Left renal cortex interstitium (tissue), 4 donors: ENCODE measurements around the gene OPCML. TPM values are rescaled to one million over a fixed set of nuclear protein-coding genes. Genes with fewer than 3 reads are reported as not detected.
A peak's percentile ranks its signal among the peaks of the same experiment; 100 is the strongest.

Source experiments
- DNase-seq, 4 donors: peaks; one replicate each; pipeline ENCODE4 v3.0.0-alpha.2; 2013; ENCODE audit warnings: low read depth in 4 of 4, low spot score in 2 of 4, missing footprints in 1 of 4
- polyA plus RNA-seq, 4 donors: library from polyadenylated mRNA; unstranded; fragments of 120-200 nt; gene quantifications; one replicate each; pipeline ENCODE4 v1.2.1, GENCODE V29; 2013; ENCODE audit not compliant: insufficient read length in 4 of 4

The OPCML gene
- polyA plus RNA-seq, 4 donors, result 12.3 to 15.7 (median 14.3) TPM

DNA sequence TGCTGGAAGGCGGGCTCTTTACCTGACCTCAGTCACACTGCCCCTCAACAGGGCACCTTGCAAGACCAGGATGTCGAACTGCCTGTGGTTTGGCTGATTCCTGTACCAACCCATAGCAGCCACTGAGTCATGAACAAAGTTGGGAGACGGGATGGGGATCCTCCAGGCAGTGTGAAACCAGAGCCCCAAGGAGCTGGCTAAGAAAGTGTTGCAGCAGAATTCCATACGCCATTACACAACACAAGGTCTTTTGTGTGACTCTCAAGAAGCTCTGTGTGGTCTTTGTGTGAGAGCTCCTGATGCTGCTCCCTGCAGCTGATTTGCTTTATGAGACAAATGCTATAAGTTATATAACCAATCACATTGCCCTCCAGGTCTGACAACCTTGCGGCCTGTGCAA, 617.7 kb downstream of the OPCML start:
- DNase-seq, result no peak

DNA sequence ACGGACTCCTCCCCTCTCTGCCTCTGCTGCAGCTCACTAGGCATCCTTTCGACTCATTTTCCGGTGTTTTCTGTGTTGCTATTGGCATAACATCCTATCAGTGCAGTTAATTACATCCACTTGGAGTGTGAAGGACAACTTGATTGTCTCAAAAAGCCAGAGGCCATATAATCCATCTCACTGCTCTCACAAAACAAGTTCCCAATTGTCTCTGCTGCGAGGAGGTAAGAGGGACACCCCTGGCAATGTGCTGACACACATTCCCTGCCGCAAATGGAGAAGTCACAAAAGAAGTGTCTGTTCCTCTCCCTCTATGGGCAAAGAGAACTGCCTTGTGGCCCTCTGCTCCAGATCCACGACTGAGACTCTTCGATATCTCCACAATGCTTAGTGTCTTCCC, 618.4 kb downstream of the OPCML start:
- no peak for DNase-seq

DNA sequence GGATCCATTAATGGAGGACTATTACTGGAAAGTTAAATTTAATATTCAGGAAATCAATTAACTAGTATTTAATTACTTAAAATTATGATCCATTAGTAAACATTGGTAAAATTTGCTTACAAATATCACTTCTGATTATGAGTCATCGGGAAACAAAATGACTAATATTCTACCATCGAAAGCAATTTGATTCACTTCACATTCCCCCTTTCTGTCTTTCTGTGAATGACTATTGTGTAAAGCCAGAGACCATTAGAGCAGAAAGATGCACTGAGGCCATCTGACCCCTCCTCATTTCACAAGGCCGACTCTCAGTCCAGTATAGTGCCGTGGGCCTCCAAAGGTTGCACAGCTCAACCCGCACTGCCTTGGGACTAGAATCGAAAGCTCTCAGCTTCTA, 619.0 kb downstream of the OPCML start:
- no peak for DNase-seq

DNA sequence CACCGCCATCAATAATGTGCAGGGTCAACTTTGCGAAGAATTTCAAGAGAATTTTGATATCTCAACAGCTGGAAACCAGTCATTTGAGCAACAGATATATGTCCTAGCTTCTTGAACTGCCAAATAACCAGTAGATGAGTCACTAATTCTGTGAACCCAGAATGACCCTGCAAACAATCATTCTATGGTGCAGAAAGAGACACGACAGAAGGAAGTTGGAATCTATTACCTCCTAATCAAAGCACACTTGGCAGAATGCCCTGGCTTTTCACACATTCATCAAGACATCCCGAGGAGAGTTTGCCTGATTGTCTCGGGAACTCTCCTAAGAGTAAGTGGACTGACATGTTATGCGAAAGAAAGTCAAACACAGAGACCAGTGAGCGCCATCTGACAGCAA, 621.1 kb downstream of the OPCML start:
- no peak for DNase-seq

DNA sequence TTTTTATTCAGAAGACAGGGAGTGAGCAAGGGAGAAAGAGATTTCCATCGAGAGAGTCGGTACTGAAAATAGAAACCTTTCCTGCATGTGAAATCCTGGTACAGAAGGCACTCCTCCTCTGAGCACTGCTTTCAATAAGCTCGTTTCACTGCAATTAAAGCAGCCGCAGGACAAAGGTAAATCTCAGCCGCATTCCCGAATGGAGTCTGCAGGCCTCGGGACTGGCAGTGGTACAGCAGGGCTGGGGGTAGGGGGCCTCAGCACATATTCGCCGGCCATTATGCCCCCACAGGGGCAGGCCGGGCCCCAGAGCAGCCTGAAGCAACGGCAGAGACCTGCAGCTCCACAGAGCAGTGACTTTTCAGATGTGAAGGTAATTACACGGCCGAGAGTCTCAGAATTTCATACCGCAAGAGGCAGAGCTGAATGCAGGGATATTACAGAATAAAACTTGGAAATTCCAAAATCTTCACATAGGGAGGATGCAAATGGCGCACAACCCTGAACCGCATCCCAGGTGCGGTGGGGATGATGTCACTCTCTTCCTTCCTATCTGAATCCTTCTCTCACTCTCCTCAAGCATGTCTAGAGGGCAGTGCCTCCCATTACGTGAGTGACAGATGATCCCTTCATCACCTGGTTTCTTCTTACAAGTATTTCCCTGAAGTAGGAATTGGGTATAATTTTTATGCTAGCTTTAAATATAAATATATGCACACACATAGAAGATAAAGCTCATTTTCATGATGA, 622.1 kb downstream of the OPCML start:
- no peak for DNase-seq

DNA sequence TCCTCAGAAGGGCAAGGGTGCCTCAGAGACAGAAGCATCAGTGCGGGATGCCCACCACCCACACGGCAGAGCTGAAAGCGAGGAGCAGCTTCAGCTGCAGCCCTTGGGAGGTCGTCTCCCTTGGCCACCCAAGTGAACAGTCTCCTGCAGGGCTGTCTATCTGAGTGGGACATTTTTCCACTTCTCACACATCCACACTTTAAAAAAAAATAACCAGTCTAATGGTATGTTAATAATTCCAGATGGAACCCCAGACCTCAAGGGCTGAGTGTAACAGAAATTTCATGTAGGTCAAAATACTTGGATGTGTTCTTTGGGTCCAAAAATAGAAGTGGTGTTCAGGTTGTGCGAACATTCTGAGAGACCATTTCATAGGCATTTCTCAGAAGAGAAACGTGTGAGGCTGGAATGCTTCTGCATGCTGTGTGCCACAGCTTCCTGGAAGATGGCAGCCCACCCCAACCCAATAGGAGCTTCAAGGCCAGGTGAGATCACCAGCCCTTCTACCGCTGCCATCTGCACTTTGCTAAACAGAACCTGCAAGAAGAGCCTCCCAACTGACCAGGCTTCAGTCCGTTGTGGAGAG, 623.2 kb downstream of the OPCML start:
- DNase-seq, result no peak

DNA sequence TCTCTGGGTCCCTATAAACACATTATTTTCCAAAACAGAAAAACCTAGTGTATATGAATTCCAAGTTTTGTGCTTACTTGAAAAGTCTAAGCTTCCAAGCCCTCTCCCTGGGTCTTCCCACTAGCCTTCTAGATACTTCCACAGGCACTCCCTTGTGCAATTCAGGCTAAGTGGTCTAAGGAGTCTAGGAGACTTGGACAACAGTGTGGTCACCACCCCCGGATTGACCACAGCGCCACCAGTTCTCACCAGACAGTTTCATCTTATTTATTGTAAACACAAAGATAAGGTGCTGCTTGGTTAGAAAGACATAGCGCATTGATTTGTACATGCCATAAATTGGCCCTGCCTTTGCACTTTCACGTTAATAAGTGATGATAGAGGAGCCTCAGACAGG, 623.9 kb downstream of the OPCML start:
- DNase-seq, result no peak

DNA sequence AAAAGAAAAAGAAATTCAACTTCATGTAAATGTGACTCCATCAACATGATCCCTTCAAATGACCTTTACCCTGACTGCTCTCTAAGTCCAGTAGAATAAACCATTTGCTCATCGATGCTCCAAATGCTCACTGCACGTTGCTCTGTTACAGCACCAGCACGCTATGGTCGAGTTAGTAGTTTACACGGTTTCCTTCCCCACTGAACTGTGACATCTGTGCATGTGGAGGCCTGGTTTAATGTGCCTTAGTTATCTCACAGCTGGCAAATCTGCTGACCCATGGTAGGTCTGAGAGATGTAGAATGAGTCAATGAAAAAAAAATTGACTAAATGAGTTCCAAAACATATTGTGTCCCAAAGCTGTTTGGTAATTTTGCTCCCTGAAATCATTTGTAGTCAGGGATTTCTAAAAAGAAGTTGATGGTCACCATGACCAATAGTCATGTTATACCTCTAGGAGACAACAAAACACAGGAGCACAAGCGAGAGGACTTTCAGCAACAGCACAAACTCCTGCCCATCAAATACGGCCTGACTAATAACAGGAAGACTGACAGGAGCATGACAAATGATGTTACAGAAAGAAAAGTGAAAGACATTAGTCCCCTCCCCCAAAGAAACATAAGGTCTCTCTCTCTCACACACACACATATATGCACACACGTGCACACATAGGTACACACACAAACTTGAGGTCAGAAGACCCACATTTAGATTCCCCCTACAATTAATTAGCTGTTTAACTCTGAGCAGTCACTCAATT, 624.5 kb downstream of the OPCML start:
- no peak for DNase-seq

DNA sequence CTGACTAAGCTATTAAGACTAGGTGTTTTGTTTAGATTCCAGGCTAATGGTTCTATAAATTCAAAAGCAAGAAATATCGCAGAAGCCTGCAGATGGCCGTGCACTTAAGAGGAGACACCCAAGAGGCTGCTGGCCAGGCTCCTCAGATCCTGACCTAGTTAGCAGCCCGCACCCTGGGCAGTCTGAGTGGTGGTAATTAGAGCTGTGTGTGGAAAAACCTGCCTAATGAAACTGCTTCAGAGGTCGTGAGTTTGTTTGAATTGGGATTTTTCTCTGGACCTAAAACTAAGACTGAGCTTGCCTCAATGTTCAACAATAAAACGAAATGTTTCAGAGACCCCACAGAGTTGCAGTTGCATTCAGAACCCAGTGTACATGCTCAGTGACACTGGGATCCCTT, 627.7 kb downstream of the OPCML start:
- no peak for DNase-seq

DNA sequence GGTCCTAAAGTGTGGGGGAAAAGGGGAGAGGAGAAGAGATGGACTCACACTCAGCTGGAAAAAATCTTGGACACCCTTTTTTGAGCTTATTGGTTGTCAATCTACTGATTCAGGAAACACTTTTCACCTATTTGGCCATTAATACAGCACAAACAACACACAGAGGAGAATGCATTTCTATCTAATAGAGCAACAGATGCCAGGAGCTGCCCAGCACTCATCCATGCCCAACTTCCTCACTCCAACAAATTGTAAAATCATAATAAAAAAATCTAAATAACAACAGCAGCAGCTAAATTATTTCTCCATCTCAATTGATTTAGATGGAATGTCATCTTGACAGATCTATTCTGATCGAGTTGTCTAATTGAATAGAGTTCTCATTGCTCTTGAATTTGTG, 628.2 kb downstream of the OPCML start:
- DNase-seq, result no peak

DNA sequence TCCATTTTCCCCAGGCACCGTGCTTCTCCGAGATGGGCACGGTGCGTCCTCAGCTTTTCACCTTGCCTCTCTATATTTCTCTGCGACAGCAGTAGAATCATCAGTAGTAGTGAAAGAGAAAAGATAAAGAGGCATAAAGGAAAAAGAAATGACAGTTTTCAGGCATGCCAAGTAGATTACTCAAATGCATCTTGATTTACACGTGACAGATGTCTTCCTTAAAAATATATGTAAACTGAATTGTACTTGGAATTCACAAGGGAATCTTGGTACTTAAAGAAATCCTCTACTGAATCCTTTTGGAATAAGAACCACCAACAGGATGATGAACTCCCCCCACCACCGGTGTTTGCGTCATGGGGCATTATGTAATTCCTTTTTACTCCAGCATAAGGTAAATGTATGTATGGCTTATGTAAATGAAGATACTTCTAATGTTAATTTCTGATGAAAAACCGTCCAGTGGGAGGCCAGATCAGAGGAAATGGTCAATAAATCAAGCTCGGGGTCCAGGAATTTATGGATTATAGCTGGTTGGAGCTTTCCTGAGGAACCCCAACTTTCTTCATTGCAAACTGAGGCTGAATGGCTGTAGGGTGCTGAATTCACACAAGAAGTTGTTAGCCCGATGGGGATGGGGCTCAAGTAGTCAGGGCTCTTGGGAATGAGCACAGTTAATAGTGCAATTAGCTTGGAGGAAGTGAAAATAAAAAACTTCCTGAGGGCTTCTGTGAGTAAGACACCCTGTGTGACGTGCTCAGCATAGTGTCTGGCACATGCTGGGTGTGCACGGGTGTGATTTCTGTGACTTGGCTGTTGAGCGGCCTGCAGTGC, 630.4 kb downstream of the OPCML start:
- DNase-seq, result no peak

DNA sequence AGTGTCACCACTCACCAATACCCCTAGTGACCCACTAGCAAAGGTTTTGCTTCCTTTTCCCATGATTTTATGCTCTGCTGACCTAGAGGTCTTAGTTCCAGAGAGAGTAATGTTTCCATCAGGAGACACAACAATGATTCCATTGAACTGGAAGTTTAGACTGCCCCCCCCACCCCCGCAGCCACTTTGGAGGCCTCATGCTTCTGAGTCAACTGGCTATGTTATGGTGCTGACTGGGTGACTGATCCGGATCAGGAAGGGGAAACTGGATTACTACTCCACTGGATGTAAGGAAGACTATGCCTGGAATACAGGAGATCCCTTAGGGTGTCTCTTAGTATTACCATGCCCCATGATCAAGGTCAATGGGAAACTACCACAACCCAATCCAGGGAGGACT, 633.6 kb downstream of the OPCML start:
- no peak for DNase-seq

DNA sequence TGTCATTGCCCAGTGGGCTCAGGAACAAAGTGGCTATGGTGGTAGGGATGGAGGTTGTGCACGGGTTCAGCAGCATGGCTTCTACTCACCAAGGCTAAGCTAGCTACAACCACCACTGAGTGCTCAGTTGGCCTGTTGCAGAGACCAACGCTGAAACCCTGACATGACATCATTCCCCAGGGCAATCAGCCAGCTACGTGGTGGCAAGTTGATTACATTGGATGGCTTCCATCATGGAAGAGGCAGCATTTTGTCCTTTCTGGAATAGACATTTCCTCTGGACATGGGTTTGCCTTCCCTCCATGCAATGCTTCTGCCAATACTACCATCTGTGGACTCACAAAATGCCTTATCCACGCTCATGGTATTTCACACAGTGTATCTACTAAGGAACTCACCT, 634.3 kb downstream of the OPCML start:
- no peak for DNase-seq

DNA sequence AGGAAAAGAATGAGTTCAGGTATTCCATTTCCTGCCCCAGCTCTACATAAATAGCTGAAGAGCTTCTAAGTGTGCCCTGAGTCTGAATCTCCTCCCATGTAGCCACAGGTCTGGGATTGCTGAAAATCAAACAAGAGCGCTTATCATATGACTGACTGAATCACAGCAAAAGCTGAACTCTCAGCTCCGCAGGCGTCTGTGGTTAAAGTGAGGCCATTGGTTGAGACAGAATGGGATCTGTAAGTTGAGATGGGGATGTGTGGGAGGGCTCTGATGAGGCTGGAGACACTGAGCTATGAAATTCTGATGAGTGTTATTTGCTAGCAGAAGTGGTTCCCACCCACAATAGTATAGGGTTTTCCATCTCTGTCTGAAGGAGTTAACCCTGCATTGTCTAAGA, 637.0 kb downstream of the OPCML start:
- no peak for DNase-seq

DNA sequence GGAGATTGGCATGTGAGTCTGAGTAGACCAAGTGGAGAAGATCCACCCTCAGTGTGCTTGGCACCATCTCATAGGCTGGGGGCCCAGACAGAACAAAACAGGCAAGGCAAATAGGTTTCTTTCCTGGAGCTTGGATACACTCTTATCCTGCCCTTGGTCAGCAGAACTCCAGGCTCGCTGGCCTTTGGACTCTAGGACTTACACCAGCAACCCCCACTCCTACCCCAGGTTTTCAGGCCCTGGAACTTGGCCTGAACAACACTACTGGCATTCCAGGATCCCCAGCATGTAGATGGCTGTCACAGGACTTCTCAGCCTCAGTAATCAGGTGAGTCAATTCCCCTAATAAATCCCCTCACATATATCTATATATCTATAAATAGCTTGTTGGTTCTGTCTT, 637.7 kb downstream of the OPCML start:
- no peak for DNase-seq

DNA sequence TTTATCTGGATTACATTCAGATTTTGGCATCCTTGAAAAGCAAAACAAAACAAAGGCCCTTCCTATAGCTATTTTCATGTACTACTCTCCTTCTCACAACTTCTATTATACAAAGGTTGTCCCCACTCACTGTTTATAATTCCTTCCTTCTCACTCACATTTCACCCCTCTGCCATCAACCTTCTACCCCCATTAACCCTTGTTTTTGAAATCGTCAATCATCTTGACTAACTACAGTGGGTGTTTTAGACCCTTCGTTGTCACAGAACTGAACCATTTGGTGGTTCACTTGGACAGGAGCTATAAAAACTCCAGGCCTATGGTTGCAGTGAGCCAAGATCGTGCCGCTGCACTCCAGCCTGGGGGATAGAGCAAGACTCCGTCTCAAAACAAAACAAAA, 639.4 kb downstream of the OPCML start:
- DNase-seq, result peak in 1 of 4 donors; percentile 11

DNA sequence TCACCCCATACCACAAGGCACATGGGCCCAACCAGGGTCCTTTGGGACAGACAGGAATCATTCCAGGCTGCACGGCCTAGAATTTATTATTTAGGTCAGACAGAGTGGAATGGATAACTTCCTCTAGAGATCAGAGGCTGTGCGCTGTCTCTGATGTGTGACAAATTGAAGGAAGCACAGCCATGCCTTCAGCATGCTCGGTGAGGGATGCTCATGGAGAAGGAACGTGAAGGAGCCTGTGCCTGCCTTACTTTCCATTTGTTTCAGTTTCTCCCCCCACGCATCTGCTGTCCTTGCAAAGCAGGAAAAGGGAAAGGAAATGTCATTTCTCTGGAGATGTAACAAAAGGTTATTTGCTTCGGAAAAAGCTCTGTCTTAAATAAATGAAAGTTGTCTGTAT, 644.1 kb downstream of the OPCML start:
- DNase-seq, result no peak

DNA sequence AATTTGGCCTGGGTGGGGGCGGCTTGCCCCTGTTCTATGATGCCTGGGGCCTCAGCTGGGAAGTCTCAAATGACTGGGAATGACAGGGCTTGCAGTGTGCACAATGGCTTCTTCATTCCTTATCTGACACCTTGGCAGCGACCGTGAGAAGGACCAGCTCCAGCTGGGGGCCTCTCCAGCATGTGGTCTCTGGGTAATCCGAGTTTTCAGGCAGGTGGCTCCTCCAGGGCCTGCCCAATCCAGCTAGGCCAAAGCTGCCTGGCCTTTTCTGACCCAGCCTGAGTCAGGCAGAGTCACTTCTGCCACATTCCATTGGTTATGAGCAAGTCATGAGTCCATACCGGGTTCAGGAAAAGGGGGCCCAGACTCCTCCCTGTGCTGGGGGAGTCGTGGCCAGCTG, 646.0 kb downstream of the OPCML start:
- DNase-seq, result no peak

DNA sequence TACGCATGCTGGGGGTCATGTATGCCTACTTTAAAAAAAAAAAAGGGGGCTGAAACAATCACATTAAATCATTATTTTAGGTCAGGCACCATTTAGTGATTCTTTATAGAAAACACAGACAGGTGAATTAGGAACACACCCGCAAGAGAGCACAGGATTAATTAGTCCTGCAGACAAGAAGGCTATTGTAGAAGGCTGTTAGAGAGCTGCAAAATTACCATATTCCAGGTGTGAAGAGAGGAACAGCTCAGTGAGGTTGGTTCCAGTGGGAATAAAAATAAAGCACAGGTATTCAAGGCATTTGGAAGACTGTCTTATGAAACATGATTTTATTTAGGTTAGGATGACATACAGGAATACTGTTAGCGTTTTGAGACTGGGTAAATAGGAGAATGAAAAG, 649.1 kb downstream of the OPCML start:
- DNase-seq, result no peak

DNA sequence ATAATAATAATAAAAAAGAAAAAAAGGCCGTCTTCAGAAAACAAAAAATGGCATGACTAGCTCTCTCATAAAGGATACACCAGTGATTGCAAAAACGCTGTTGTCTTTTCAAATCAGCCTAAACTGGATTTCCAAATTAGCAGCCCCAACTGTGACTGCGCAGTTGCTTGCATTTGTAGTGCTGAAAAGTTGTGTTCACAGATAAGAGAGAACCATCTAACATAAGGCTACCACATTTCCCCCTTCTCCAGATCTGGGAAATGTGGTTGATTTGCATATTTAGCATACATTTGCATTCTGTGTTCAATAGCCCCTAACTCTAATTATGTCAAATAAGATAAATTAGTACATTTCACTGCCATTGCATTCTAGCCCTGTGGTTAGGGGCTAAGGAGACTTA, 650.7 kb downstream of the OPCML start:
- no peak for DNase-seq

DNA sequence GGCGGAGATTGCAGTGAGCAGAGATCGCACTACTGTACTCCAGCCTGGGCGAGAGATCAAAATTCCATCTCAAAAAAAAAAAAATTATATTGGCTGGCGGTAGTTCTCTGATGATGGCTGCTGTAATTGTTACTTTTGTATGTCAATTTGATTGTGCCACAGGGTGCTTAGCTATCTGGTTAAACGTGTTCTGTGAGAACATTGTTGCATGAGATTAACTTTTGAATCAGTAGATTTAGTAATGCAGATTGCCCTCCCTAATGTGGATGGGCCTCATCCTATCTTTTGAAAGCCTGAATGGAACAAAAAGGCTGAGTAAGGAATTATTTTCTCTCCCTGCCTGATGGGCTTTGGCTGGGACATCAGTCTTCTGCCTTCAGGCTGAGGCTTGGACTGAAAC, 654.2 kb downstream of the OPCML start:
- DNase-seq, result no peak
